ENCODE measurements around the gene GPD1.

Gene GPD1

GRCh38 chr12:50103767-50104321 lies at the start of gene GPD1:
GPD1 (plus strand) TSS chr12:50104008; CDS start chr12:50104051, 43 bp downstream.
- DNase-seq (ENCODE audit: extremely low read depth, low read depth), result no peak
- no peak for TF ChIP-seq CTCF (IDR thresholded peaks at IDR 0.05; ENCODE audit: low read depth, low read length, missing control alignments)
- no peak within 1 kb of the TSS for H3K4me3 ChIP-seq (replicated peaks; ENCODE audit: low read depth, low read length)

GRCh38 chr12:50055831-50056638 lies 47.8 kb upstream of the GPD1 start:
- TF ChIP-seq CTCF (IDR thresholded peaks at IDR 0.05; ENCODE audit: low read depth, low read length, missing control alignments), result peak; percentile 99
- no peak overlapping the region for H3K4me3 ChIP-seq (replicated peaks; ENCODE audit: low read depth, low read length)
- DNase-seq (ENCODE audit: extremely low read depth, low read depth), result no peak

- no peak for TF ChIP-seq CTCF (IDR thresholded peaks at IDR 0.05; ENCODE audit: low read depth, low read length, missing control alignments)
- no peak for DNase-seq (ENCODE audit: extremely low read depth, low read depth)
- H3K4me3 ChIP-seq (replicated peaks; ENCODE audit: low read depth, low read length), result peak overlapping the region; percentile 58
Measured at GRCh38 chr12:50056639-50056976, 47.2 kb upstream of the GPD1 start.

GRCh38 chr12:50057000-50057841 lies 46.6 kb upstream of the GPD1 start, which contains the start of gene ASIC1:
ASIC1 (plus strand) TSS chr12:50057596; CDS start chr12:50058767, 1,171 bp downstream.
- H3K4me3 ChIP-seq (replicated peaks; ENCODE audit: low read depth, low read length), result peak within 1 kb of the TSS; percentile 58
- no peak for TF ChIP-seq CTCF (IDR thresholded peaks at IDR 0.05; ENCODE audit: low read depth, low read length, missing control alignments)
- no peak for DNase-seq (ENCODE audit: extremely low read depth, low read depth)

GRCh38 chr12:50057896-50058670 lies 45.7 kb upstream of the GPD1 start:
- TF ChIP-seq CTCF (IDR thresholded peaks at IDR 0.05; ENCODE audit: low read depth, low read length, missing control alignments), result no peak
- no peak for DNase-seq (ENCODE audit: extremely low read depth, low read depth)
- peak overlapping the region; percentile 58 for H3K4me3 ChIP-seq (replicated peaks; ENCODE audit: low read depth, low read length)

GRCh38 chr12:50058743-50059312 lies 45.0 kb upstream of the GPD1 start:
- no peak for TF ChIP-seq CTCF (IDR thresholded peaks at IDR 0.05; ENCODE audit: low read depth, low read length, missing control alignments)
- no peak for DNase-seq (ENCODE audit: extremely low read depth, low read depth)
- H3K4me3 ChIP-seq (replicated peaks; ENCODE audit: low read depth, low read length), result no peak overlapping the region
